Activated CD4-positive, alpha-beta T cell treated with anti-CD3 and anti-CD28 coated beads for 36 hours (primary cell): ENCODE results near the gene IL1RAPL1. TPM values are rescaled to one million over a fixed set of nuclear protein-coding genes. Genes with fewer than 3 reads are reported as not detected.

Experiments
- ATAC-seq: fragments of 200-7000 bp; cut with Tn5 transposase; one replicate; pipeline ENCODE4 v1.10.0; 2021; ENCODE audit warnings: mild to moderate bottlenecking, moderate library complexity
- CTCF ChIA-PET: fragments of 350-600 bp; sonication (Branson Sonifier 250); formaldehyde crosslinking; loops from one replicate; lab custom pipeline; 2021; ENCODE audit warnings: antibody characterized with exemption; lab: Charles Lee
- POLR2A ChIA-PET: fragments of 350-600 bp; sonication (Branson Sonifier 250); formaldehyde crosslinking; loops from one replicate; lab custom pipeline; 2021; ENCODE audit warnings: antibody characterized with exemption, inconsistent platforms; lab: Charles Lee
- DNase-seq: peaks from one replicate; pipeline ENCODE4 v3.0.0-alpha.2; 2020
- H3K27ac Mint-ChIP-seq: one replicate; pipeline ENCODE4 v1.8.0; 2021; ENCODE audit warnings: mixed read lengths
- H3K27me3 Mint-ChIP-seq: one replicate; pipeline ENCODE4 v1.8.0; 2021; ENCODE audit warnings: mixed read lengths
- H3K36me3 Mint-ChIP-seq: one replicate; pipeline ENCODE4 v1.8.0; 2021; ENCODE audit warnings: low read depth, mixed read lengths
- H3K4me1 Mint-ChIP-seq: one replicate; pipeline ENCODE4 v1.8.0; 2021; ENCODE audit warnings: mixed read lengths
- H3K4me3 Mint-ChIP-seq: one replicate; pipeline ENCODE4 v1.8.0; 2021; ENCODE audit warnings: mild to moderate bottlenecking, moderate library complexity, mixed read lengths
- H3K9me3 Mint-ChIP-seq: one replicate; pipeline ENCODE4 v1.8.0; 2021; ENCODE audit warnings: low read depth, mixed read lengths
- intact Hi-C, 2 experiments: fragments of 100-400 bp; cut with DNase I in 1 of 2; cut with micrococcal nuclease in 1 of 2; formaldehyde crosslinking; loops; one replicate each; pipeline versions ENCODE4 v1.14.2 to v1.15.1; 2022 to 2024; cut with DNase I, micrococcal nuclease
- total RNA-seq, 2 experiments: library from RNA; stranded (reverse); gene quantifications; one replicate each; pipeline ENCODE4 v1.2.3, GENCODE V29; 2021

The IL1RAPL1 gene
- total RNA-seq, 2 experiments from 2014 or later, result not detected

GRCh38 chrX:29518100-29518499, 930.9 kb downstream of the IL1RAPL1 start:
- H3K36me3 Mint-ChIP-seq, result no peaks in the 10 kb centered on the region
- H3K9me3 Mint-ChIP-seq, result peaks cover 6% of the 10 kb centered on the region
- intact Hi-C loops, result no loop called here
- CTCF ChIA-PET, result no interaction called here
- POLR2A ChIA-PET, result no interaction called here
- H3K27me3 Mint-ChIP-seq, result no peaks in the 10 kb centered on the region
- no peaks in the 10 kb centered on the region for H3K4me1 Mint-ChIP-seq
- DNase-seq (no peak), ATAC-seq (no peak)
- no peak overlapping the region for H3K27ac Mint-ChIP-seq
- no peak overlapping the region for H3K4me3 Mint-ChIP-seq

DNA sequence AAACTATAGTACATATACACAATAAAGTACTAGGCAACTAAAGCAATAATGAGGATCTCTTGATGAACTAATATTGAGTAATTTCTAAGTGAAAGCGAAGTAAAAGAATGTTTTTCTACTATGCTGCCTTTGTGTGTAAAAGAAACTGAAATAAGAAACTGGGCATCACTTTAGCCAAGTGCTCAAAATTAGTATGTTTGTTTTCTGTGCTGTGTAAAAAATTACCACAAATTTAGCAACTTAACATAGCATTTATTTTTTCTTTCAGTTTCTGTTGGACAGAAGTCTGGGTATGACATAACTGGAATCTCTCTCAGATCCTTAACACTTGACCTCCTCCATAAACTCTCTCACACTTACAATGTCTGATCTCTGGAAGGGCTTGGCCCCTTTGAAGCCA, 941.0 kb downstream of the IL1RAPL1 start:
- H3K27me3 Mint-ChIP-seq, result no peaks in the 10 kb centered on the region
- H3K36me3 Mint-ChIP-seq, result no peaks in the 10 kb centered on the region
- intact Hi-C loops, result no loop called here
- no peak overlapping the region for H3K4me3 Mint-ChIP-seq
- ChIA-PET POLR2A (no interaction called here), CTCF (no interaction called here)
- DNase-seq (no peak), ATAC-seq (no peak)
- no peaks in the 10 kb centered on the region for H3K9me3 Mint-ChIP-seq
- no peak overlapping the region for H3K27ac Mint-ChIP-seq
- H3K4me1 Mint-ChIP-seq, result no peaks in the 10 kb centered on the region

DNA sequence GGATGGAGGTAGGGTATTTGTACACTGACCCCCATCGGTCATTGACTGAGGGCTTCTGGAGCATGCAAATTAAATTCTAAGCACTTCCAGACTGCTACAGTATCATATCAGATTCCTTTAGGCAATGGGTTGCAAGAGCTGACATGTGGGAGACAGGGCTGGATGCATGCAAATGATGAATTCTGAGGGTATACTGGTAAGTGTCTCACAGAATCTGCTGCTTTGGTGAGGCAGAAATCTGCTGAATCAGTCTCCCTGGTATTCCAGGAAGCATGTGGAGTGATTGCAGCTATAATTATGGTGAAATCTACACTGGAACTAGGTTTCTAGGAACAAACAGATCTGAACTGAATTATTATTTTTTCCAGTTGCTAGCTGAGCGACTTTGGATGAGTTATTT, 943.3 kb downstream of the IL1RAPL1 start:
- H3K4me3 Mint-ChIP-seq, result no peak overlapping the region
- ATAC-seq, result no peak
- POLR2A ChIA-PET, result no interaction called here

DNA sequence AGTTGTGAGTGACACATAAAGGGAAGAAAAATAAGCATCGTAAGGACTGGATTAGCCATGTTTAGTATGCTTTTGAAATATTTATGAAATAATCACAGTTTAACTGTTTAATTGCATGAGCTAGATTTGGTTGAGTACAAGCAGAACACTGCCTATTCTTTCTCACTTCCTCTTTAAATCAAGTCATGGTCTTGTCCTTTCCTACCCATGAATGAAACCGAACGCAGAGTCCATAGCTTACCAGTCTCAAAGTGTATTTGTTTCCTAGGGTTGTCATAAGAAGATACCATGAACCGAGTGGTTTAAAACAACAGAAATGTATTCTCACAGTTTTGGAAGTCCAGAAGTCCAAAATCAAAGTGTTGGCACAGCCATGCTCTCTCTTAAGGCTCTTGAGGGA, 944.1 kb downstream of the IL1RAPL1 start:
- Mint-ChIP-seq H3K27ac (no peak overlapping the region), H3K36me3 (no peaks in the 10 kb centered on the region), H3K9me3 (peaks cover 2% of the 10 kb centered on the region), H3K4me1 (no peaks in the 10 kb centered on the region), H3K4me3 (no peak overlapping the region), H3K27me3 (no peaks in the 10 kb centered on the region)
- ATAC-seq, result no peak
- intact Hi-C loops, result no loop called here
- CTCF ChIA-PET, result no interaction called here
- DNase-seq, result no peak
- POLR2A ChIA-PET, result no interaction called here

More for the DNA sequence above, 943.3 kb downstream of the IL1RAPL1 start:
- no peaks in the 10 kb centered on the region for H3K4me1 Mint-ChIP-seq
- H3K27me3 Mint-ChIP-seq, result no peaks in the 10 kb centered on the region
- CTCF ChIA-PET, result no interaction called here
- no peak for DNase-seq
- H3K36me3 Mint-ChIP-seq, result no peaks in the 10 kb centered on the region
- intact Hi-C loops, result no loop called here
- no peak overlapping the region for H3K27ac Mint-ChIP-seq
- peaks cover 1% of the 10 kb centered on the region for H3K9me3 Mint-ChIP-seq

DNA sequence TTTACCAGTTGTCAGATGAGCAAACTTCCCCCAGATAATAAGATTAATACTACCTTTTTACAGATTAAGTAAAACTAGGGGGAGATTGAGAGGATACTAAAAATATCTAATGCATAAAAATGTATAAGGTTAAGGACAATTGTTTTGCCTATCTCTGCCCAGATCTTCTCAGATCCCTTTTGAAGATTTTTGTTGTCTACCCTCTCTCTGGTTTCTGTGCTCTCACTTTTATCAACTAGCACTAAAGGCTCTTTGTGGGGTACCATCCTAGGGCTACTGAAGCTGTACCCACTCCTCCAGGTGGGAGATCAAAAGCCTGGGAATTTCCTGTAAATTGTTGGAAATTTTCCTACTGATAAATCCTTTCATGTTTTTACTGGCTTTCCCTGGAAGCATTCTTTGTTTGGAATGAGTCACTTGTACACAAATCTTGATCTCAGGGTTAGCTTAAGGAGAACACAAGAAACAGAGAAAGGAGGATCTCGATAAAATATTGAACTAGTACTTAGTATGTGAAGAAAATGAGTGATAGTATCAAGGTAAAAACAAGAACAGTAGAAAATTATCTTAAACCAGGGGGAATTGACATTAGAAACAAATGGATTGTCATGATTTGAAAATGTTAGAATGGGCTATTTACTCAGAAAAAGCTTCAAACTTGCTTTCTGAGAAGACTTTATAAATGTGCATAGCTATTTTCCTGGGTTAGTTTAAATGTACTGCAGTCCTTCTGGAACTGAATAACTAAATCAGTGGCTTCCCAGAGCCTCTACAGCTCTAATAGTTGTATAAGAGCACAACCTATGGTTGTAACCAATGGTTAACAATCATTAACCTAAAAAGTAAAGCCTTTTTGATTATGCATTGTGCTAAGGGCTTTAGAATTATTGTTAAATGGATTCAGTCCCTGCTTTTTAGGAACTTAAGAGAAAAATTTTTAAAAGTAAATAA, 948.2 kb downstream of the IL1RAPL1 start:
- H3K27ac Mint-ChIP-seq, result no peak overlapping the region
- ATAC-seq (no peak), DNase-seq (no peak)
- peaks cover 2% of the 10 kb centered on the region for H3K9me3 Mint-ChIP-seq
- CTCF ChIA-PET, result interaction anchor here (1.0 kb wide), 1 partner anchor 11 kb away, joined by 3 read pairs; no protein-coding TSS in a partner anchor
- H3K27me3 Mint-ChIP-seq, result no peaks in the 10 kb centered on the region
- H3K36me3 Mint-ChIP-seq, result no peaks in the 10 kb centered on the region
- no peak overlapping the region for H3K4me3 Mint-ChIP-seq
- intact Hi-C loops, result no loop called here
- H3K4me1 Mint-ChIP-seq, result no peaks in the 10 kb centered on the region
- POLR2A ChIA-PET, result no interaction called here

DNA sequence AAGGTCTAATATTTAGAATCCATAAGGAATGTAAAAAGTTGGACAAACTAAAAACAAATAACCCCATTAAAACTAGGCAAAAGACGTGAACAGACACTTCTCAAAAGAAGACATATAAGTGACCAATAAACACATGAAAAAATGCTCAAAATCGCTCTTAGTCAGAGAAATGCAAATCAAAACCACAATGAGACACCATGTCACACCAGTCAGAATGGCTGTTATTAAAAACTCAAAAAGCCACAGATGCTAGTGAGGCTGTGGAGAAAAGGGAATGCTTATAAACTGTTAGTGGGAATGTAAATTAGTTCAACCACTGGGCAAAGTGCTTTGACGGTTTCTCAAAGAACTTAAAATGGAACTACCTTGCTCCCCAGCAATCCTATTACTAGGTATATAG, 953.8 kb downstream of the IL1RAPL1 start:
- Mint-ChIP-seq H3K27me3 (no peaks in the 10 kb centered on the region), H3K4me3 (no peak overlapping the region), H3K27ac (no peak overlapping the region), H3K36me3 (no peaks in the 10 kb centered on the region), H3K9me3 (no peaks in the 10 kb centered on the region), H3K4me1 (no peaks in the 10 kb centered on the region)
- no peak for ATAC-seq
- intact Hi-C loops, result no loop called here
- ChIA-PET CTCF (no interaction called here), POLR2A (no interaction called here)
- no peak for DNase-seq

- H3K9me3 Mint-ChIP-seq, result no peaks in the 10 kb centered on the region
- DNase-seq, result no peak
- H3K36me3 Mint-ChIP-seq, result no peaks in the 10 kb centered on the region
- intact Hi-C loops, result no loop called here
- H3K4me1 Mint-ChIP-seq, result no peaks in the 10 kb centered on the region
- no peak for ATAC-seq
- CTCF ChIA-PET, result no interaction called here
- no peak overlapping the region for H3K4me3 Mint-ChIP-seq
- POLR2A ChIA-PET, result no interaction called here
- no peaks in the 10 kb centered on the region for H3K27me3 Mint-ChIP-seq
- H3K27ac Mint-ChIP-seq, result no peak overlapping the region
Observed at GRCh38 chrX:29542152-29542551, 954.9 kb downstream of the IL1RAPL1 start.

DNA sequence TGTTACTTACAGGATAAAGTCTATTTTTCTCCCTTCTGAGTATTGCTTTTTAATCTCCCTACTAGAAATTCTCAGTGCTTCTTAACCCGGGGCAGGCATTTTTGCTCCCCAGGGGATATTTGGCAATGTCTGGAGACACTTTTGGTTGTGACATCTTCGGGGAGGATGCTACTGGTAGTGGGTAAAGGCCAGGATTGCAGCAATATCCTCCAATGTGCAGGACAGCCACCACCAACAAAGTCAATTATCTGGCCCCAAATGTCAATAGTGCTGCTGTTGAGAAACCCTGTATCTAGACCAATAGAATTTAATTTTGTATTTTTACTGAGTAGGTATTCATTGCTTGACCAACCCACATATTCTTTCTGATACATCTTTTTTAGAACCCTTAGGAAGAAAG, 958.6 kb downstream of the IL1RAPL1 start:
- H3K4me1 Mint-ChIP-seq, result no peaks in the 10 kb centered on the region
- DNase-seq (no peak), ATAC-seq (no peak)
- ChIA-PET POLR2A (no interaction called here), CTCF (interaction anchor here (0.9 kb wide), 1 partner anchor 10 kb away, joined by 3 read pairs; no protein-coding TSS in a partner anchor)
- no peaks in the 10 kb centered on the region for H3K36me3 Mint-ChIP-seq
- H3K27ac Mint-ChIP-seq, result no peak overlapping the region
- H3K9me3 Mint-ChIP-seq, result no peaks in the 10 kb centered on the region
- H3K4me3 Mint-ChIP-seq, result no peak overlapping the region
- H3K27me3 Mint-ChIP-seq, result no peaks in the 10 kb centered on the region
- intact Hi-C loops, result no loop called here

DNA sequence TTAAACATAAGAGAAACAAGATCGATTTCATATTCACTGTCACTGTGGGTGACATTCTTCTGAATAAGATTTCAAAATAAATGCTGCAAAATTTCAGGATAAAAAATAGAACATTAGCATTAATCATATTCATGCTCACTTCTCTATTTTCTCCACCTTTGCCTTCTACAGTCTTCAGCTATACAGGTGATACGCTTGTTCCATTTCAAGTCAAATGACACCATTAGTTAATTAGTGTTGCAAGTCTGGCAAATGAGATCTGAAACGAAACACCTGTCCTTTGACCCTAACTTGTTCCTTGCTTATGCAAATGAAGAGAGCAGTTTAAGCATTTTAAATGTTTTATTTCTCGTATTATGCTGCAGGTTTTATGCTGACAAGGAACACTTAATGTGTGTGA, 960.6 kb downstream of the IL1RAPL1 start:
- Mint-ChIP-seq H3K4me3 (no peak overlapping the region), H3K27ac (no peak overlapping the region), H3K36me3 (no peaks in the 10 kb centered on the region), H3K4me1 (no peaks in the 10 kb centered on the region), H3K27me3 (no peaks in the 10 kb centered on the region), H3K9me3 (no peaks in the 10 kb centered on the region)
- intact Hi-C loops, result no loop called here
- ATAC-seq (no peak), DNase-seq (no peak)
- CTCF ChIA-PET, result no interaction called here
- POLR2A ChIA-PET, result no interaction called here

- Mint-ChIP-seq H3K4me3 (no peak overlapping the region), H3K27me3 (no peaks in the 10 kb centered on the region), H3K27ac (no peak overlapping the region), H3K36me3 (no peaks in the 10 kb centered on the region), H3K9me3 (no peaks in the 10 kb centered on the region), H3K4me1 (no peaks in the 10 kb centered on the region)
- ATAC-seq (no peak), DNase-seq (no peak)
- ChIA-PET POLR2A (no interaction called here), CTCF (no interaction called here)
- intact Hi-C loops, result no loop called here
Observed at GRCh38 chrX:29553542-29553941, 966.3 kb downstream of the IL1RAPL1 start.

DNA sequence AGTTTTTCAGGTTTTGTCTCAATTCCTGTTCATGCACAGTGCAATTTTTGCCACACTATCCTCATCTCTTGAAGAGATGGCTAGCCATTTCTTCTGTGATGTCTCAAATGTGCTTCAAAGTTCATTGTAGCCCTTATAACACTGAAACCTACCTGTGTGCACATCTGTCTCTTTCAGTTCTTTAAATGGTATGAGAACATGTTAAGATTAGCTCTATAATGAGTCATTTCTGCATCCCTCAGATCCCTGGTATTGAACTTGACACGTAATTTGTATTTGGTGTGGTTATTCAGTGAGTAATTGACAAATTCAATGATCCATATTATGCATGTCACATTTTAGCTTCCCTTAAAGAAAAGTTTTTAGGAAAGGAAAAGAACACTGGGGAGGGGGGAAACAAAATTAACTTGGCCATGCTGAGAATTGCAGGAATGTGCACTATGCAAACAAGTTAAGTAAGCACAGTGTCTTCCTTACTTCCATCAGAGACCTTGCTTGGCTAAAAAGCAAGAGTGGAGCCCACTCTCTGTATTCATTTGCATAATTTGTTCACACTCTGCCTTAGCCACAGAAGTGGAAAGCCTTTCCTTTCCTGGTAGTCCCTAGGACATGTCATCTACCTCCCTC, 968.3 kb downstream of the IL1RAPL1 start:
- no peak for DNase-seq
- no peak for ATAC-seq
- Mint-ChIP-seq H3K4me3 (no peak overlapping the region), H3K9me3 (no peaks in the 10 kb centered on the region), H3K36me3 (no peaks in the 10 kb centered on the region), H3K27ac (no peak overlapping the region), H3K4me1 (no peaks in the 10 kb centered on the region), H3K27me3 (no peaks in the 10 kb centered on the region)
- ChIA-PET CTCF (no interaction called here), POLR2A (no interaction called here)
- intact Hi-C loops, result no loop called here

DNA sequence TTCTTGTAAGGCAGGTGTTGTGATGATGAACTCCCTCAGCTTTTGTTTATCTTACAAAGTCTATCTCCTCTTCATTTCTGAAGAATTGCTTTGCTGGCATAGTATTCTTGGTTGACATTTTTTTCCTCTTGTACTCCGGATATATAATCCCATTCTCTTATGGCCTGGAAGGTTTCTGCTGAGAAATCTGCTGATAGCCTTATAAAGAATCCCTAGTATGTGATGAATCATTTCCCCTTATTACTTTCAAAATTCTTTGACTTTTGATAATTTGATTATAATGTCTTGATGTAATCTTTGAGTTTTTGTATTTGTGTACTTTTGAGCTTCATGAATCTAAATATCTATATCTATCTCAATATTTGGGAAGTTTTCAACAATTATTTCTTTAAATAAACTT, 972.8 kb downstream of the IL1RAPL1 start:
- CTCF ChIA-PET, result no interaction called here
- H3K4me3 Mint-ChIP-seq, result no peak overlapping the region
- ATAC-seq (no peak), DNase-seq (no peak)
- H3K27me3 Mint-ChIP-seq, result no peaks in the 10 kb centered on the region
- H3K36me3 Mint-ChIP-seq, result no peaks in the 10 kb centered on the region
- H3K4me1 Mint-ChIP-seq, result no peaks in the 10 kb centered on the region
- H3K9me3 Mint-ChIP-seq, result no peaks in the 10 kb centered on the region
- POLR2A ChIA-PET, result no interaction called here
- intact Hi-C loops, result no loop called here
- H3K27ac Mint-ChIP-seq, result no peak overlapping the region
